ENCODE results near the gene POLA1. TPM values are rescaled to one million over a fixed set of nuclear protein-coding genes. Genes with fewer than 3 reads are reported as not detected.

POLA1 gene
- total and polyA plus RNA-seq, 12 donors = 2.2 to 11.0 (median 5.9) TPM

DNA sequence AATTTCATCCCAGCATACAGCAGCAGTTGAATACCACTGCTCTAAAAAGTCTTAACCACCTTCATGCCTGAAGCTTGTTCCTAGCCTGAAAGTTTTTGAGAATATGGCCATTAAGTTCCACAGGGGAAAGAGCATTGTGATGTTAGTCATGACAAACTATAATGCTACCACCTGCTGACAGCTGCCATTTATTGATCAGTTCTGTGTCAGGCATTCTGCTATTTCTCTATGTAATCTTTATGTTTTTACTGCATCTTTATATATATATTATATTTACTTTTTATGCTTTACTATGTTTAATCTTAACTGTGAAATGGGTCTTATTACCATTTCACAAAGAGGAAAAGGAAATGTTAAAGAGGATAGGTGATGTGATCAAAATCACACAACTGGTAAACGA is 268.1 kb downstream of the POLA1 start:
- Histone ChIP-seq H3K27me3 (no peaks in the 10 kb centered on the region), H3K4me1 (replicated peaks in 1 of 2) (no peaks in the 10 kb centered on the region), H3K36me3 (replicated peaks in 1 of 2) (no peaks in the 10 kb centered on the region), H3K4me3 (no peak overlapping the region), H3K27ac (no peak overlapping the region), H3K9me3 (replicated peaks in 1 of 3) (no peaks in the 10 kb centered on the region)
- DNase-seq = no peak
- intact Hi-C loops (cut with DNase I) = no loop called here
- TF ChIP-seq, protein P1, sequence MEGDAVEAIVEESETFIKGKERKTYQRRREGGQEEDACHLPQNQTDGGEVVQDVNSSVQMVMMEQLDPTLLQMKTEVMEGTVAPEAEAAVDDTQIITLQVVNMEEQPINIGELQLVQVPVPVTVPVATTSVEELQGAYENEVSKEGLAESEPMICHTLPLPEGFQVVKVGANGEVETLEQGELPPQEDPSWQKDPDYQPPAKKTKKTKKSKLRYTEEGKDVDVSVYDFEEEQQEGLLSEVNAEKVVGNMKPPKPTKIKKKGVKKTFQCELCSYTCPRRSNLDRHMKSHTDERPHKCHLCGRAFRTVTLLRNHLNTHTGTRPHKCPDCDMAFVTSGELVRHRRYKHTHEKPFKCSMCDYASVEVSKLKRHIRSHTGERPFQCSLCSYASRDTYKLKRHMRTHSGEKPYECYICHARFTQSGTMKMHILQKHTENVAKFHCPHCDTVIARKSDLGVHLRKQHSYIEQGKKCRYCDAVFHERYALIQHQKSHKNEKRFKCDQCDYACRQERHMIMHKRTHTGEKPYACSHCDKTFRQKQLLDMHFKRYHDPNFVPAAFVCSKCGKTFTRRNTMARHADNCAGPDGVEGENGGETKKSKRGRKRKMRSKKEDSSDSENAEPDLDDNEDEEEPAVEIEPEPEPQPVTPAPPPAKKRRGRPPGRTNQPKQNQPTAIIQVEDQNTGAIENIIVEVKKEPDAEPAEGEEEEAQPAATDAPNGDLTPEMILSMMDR (IDR thresholded peaks at IDR 0.05) = no peak
- no peak for TF ChIP-seq POLR2A (IDR thresholded peaks at IDR 0.05)
- 61 to 87% (median 69%) methylated on average over 1 of the region's 1 CpG for WGBS, 4 donors

DNA sequence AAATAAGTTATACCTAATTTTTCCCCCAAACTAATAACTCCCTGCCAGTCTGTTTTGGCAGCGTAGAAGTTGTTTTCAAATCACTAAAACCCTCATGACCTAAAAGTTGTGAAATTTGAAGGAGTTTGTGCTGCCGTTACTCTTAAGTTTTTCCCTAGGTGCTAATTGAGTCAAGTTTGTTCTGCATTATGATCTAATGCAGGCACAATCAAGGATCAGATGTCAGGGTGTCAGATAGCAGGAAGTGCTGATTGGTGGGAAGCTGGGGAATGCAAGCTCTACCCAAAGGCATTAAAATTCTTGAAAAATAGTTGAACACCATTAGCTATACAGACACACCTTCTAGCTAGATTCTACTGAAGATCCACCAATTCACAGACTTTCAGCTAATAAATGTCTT is 270.1 kb downstream of the POLA1 start:
- no peak overlapping the region for H3K27ac ChIP-seq
- H3K4me1 ChIP-seq (replicated peaks in 1 of 2) = no peaks in the 10 kb centered on the region
- intact Hi-C loops (cut with DNase I) = no loop called here
- no peaks in the 10 kb centered on the region for H3K27me3 ChIP-seq
- TF ChIP-seq, protein P1 (IDR thresholded peaks at IDR 0.05) = no peak
- no peak for TF ChIP-seq POLR2A (IDR thresholded peaks at IDR 0.05)
- WGBS, 4 donors = 82 to 100% (median 87%) methylated on average over 2 of the region's 2 CpGs
- no peak overlapping the region for H3K4me3 ChIP-seq
- no peaks in the 10 kb centered on the region for H3K9me3 ChIP-seq (replicated peaks in 1 of 3)
- no peaks in the 10 kb centered on the region for H3K36me3 ChIP-seq (replicated peaks in 1 of 2)
- DNase-seq = no peak

DNA sequence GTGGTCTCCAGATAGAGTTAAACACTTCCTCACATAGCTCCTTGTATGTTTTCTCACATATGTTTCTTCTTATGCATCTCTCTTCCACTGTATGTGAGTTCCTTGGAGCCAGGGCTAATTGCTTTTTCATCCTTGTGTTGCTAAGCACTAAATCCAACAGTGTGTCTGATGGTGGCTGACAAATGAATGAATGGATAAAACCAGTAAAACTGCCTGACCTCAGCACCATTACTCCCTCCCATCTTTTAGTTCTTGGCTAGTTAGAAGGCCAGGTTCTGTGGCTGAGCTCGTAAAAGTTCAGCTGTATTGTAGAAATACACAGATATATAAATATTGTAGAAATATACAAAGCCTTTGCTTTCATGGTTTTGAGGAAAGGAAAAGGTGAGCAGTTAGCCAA is 271.7 kb downstream of the POLA1 start:
- no peak for TF ChIP-seq POLR2A (IDR thresholded peaks at IDR 0.05)
- TF ChIP-seq, protein P1 (IDR thresholded peaks at IDR 0.05) = no peak
- WGBS, 4 donors = 71 to 91% (median 73%) methylated on average over 1 of the region's 1 CpG

DNA sequence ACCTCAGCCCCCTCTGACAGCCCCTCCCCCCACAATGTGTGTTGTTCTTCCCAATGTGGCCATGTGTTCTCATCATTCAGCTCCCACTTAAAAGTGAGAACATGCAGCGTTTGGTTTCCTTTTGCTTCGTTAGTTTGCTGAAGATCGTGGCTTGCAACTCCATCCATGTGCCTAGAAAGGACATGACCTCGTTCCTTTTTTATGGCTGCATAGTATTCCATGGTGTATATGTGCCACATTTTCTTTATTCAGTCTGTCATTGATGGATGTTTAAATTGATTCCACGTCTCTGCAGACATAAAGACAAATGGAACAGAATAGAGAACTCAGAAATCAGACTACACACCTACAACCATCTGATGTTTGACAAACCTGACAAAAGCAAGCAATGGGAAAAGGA is 276.1 kb downstream of the POLA1 start:
- intact Hi-C loops (cut with DNase I) = no loop called here
- no peak overlapping the region for H3K4me3 ChIP-seq
- no peaks in the 10 kb centered on the region for H3K4me1 ChIP-seq (replicated peaks in 1 of 2)
- no peak overlapping the region for H3K27ac ChIP-seq
- H3K9me3 ChIP-seq (replicated peaks in 1 of 3) = no peaks in the 10 kb centered on the region
- no peak for TF ChIP-seq POLR2A (IDR thresholded peaks at IDR 0.05)
- TF ChIP-seq, protein P1 (IDR thresholded peaks at IDR 0.05) = no peak
- no peaks in the 10 kb centered on the region for H3K36me3 ChIP-seq (replicated peaks in 1 of 2)
- no peak for DNase-seq
- 73 to 97% (median 86%) methylated on average over 5 of the region's 5 CpGs for WGBS, 4 donors
- H3K27me3 ChIP-seq = no peaks in the 10 kb centered on the region

More for the DNA sequence above, 271.7 kb downstream of the POLA1 start:
- no peaks in the 10 kb centered on the region for H3K36me3 ChIP-seq (replicated peaks in 1 of 2)
- intact Hi-C loops (cut with DNase I) = no loop called here
- no peak for DNase-seq
- H3K27me3 ChIP-seq = no peaks in the 10 kb centered on the region
- no peaks in the 10 kb centered on the region for H3K4me1 ChIP-seq (replicated peaks in 1 of 2)
- no peak overlapping the region for H3K27ac ChIP-seq
- no peaks in the 10 kb centered on the region for H3K9me3 ChIP-seq (replicated peaks in 1 of 3)
- H3K4me3 ChIP-seq = no peak overlapping the region

All from adrenal gland (tissue), 12 donors.